Renal cortical epithelial cell (primary cell): ENCODE data around the gene STXBP2. TPM values are rescaled to one million over a fixed set of nuclear protein-coding genes. Genes with fewer than 3 reads are reported as not detected.
A peak's percentile ranks its signal among the peaks of the same experiment; 100 is the strongest.

Experiments
- DNase-seq: peaks from one replicate; pipeline ENCODE4 v3.0.0-alpha.2; 2011; ENCODE audit warnings: low read depth
- total RNA-seq: library from RNA; depleted of rRNA; stranded (reverse); fragments of >200 nt; gene quantifications from 2 replicates; pipeline ENCODE4 v1.2.3, GENCODE V29; 2014

The STXBP2 gene
- 47.9 and 118 TPM in 2 replicates for total RNA-seq

DNA sequence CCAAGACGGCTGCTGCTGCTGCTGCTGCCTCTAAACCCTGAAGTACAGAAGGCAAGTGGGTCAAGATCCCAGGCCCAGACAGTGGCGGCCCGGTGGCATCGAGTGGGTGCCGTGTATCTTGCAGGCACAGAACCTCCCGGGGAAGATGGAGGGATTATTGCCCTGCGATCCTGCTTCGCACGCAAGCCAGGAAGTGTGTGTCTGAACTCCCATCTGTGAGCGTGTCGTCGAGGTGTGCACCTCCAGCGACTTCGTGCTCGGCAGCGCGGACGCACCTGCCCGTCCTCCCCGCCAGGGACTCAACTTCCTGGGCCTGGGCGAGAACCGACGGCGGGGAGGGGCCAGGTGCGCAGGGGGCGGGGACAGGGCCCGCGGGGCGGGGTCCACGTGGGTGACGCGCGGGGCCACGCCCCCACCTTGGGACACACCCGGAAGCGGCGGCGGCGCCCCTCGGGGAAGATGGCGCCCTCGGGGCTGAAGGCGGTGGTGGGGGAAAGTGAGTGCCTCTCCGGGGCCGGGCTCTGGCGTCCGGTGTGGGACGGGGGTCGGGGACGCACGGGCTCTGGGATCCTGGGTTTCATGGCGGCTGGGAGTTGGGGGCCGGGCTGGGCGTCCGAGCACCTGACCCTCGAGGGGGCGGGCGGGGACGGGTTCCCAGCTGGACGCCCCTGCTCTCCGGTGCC, at the start of gene STXBP2:
TSS of gene STXBP2 (plus strand) at position 420 of the 683 bp plus-strand sequence. CDS start at position 460, 40 bp downstream.
- peak; percentile 19 for DNase-seq

DNA sequence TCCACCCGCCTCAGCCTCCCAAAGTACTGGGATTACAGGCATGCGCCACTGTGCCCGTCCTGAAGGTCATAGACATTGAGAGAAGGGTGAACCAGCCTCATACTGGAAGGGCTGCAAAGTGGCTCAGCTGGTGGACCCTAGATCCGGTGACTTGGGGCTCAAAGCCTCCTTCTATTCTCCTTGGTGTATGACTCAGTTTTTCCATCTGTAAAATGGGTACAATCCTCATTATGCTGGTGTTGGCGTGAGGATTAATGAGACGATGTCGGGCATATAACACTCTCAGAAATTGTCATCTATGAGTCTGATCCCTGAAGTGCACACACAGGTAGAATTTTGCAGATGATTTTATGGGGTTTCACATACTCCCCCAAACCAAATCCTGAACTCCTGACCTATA, 47.1 kb upstream of the STXBP2 start:
- no peak for DNase-seq

DNA sequence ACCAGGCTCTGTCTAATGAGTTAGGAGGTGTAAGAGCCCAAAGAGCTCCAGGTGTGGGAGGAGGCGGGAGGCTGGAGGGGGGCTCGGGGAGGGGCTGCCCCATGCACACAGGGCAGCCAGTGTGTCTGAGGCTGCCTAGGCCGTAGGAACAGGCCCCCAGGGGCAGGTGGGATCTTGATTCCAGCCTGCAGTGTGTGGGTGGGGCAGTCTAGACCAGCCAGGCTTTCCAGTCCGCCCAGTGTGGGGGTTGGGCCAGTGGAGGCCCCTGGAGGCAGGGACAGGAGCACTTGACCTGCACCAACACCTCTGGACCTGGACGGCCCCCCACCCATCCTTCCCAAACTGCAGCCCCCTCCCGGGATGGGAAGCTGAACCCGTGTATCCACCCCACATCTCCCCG, 46.7 kb upstream of the STXBP2 start:
- DNase-seq, result no peak

DNA sequence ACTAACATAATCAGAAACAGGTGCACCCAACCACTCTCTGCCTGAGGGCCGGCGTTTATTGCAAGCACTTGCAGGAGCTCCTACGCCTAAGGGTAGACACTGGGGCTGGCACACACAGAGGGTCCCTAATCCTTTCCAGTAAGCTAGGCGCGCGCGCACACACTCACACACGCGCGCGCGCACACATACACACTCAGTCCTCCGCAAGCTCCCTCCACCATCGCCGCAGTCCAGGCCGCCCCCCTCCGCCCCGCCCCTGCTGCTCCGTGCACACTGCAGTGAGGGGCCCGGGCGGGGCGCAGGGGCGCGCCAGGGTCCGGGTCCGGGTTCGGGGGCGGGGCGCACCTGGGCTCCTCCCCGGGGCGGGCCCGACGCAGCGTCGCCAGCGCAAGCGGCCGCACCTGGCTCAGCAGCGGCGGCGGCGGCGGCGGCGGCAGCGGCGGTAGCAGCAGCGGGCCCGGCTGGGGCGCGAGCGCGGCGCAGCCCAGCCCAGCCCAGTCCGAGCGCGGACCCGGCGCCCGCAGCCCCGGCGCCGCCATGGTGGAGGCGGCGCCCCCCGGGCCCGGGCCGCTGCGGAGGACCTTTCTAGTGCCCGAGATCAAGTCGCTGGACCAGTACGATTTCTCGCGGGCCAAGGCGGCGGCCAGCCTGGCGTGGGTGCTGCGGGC, 41.3 kb upstream of the STXBP2 start, which contains the start of gene CAMSAP3:
TSS of gene CAMSAP3 (plus strand) at position 398 of the 668 bp plus-strand sequence. CDS start at position 538, 140 bp downstream.
- DNase-seq, result no peak

DNA sequence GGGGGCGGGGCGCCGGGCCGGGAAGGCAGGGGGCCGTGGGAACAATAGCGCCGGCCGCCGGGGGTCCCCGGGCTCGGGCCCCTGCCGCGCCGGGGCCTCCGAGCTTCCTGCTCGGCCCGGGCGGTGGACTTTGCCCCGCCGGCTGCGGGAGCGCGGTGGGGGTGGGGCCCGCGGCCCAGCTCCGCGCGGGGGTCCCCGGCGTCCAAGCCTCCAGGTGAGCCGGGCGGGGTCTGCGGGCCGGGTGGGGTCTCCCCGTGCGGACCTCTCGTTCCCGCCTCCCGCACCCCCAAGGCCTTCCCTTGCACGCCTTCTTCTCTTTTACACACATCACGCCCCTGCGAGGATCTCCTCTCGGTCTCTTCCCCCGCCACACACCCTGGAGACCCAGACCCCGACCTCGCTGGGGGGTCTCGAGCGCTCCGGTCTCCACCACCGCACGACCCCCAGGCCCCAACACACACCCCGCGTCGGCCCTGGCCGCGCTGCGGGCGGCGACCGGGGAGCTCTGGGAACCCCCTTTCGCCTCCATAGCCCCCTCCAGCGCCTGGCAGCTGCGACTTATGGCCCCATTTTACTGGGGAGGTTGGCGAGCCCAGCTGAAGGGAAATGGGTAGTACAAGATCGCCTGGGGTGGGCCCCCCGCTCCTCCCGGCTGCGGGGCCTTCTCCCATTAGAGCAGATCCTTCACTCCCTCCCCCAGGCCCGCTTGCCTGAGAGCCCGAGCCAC, 40.5 kb upstream of the STXBP2 start:
- no peak for DNase-seq

DNA sequence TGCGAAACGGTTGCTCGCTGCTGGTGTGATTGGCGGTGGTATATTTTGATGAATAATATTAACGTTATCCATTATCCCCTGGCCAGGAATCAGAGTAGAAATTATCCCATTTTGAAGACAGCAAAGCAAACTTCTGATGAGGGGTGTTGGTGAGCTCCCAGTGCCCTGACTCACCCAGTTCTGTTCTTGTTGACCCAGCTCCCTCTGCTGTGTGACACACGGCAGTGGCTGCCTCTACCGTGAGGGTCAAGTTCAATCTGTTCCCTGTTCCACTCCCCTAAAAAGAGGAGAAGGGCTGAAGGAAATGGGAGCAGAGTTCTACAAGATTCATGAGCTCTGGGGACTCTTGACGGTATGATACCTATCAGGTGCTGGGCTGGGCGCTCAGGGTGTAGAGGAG, 39.2 kb upstream of the STXBP2 start:
- no peak for DNase-seq

DNA sequence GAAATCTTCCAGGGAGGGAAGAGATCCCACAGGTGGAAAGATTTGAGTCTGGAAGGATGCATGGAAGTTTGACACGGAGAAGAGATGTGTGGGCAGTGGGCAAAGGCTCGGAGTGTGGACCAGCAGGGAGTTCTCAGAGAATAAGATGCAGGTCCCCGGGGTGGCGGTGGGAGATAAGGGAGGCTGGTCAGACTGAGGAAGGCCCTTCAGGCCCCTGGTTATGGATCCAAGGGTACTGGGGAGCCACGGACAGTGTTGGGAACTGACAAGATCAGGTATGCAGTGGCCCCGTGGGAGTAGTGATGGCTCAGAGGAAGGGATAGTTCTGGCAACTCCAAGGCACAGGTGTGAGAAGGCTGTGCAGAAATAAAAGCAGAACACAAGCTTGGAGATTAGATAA, 38.7 kb upstream of the STXBP2 start:
- DNase-seq, result no peak

DNA sequence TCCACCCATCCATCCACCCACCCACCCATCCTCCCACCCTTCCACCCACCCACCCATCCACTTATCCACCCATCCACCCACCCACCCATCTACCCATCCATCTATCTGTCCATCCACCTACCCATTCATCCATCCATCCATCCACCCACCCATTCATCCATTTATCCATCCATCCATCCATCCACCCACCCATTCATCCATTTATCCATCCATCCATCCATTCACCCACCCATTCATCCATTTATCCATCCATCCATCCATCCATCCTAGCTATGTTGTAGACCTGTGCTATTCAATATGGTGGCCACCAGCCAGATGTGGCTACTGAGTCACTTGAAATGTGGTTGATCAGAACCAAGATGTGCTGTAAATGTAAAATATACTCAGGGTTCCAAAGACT, 36.2 kb upstream of the STXBP2 start:
- no peak for DNase-seq

DNA sequence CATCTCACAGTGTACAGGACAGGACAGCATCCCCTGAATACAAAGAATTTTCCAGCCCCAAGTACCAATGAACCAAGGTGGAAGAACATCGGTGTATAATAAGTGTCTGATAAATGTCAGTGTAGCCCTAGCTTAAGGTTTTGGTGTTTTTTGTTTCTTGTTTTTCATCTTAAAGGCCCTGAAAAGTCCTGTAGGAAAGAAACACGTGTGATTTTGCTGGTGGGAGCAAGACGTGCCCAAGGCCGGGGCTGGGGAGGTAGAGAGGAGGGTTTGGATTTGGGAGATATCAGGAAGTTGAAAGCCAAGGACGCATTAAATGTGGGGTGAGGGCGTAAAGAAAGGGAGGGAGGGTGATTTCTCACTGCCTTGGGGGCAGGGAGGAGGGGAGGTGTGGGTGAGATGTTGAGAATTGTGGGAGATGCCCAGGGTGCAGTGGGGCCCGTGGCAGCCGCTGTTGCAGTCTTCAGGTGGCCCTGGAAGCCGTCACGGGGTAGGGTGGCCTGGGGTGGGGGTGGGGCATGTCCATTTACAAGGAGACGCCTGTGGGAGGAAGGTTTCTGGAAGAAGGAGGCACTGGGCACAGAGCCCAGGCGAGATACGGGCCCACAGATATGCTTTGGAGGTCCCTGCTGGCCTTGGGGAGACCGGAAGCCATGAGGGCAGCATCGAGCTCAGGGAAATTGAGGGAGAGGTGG, 34.5 kb upstream of the STXBP2 start:
- no peak for DNase-seq

DNA sequence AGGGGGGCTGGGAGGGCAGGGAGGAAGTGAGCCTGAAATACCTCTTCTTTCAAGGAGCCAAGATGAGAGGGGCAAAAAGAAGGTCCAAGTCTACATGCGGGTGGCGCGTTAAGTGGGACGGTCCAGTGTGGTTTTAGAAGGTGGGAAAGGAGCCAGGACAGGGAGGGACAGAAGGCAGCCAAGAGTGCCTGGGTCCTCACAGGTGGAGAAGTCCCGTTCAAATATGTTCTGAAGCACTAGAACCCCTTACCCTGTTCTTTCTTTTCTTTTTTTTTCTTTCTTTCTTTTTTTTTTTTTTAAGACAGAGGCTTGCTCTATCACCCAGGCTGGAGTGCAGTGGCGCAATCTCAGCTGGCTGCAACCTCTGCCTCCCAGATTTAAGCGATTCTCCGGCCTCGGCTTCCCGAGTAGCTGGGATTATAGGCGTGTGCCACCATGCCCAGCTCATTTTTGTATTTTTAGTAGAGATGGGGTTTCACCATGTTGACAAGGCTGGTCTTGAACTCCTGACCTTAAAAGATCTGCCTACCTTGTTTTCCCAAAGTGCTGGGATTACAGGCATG, 33.9 kb upstream of the STXBP2 start:
- DNase-seq, result no peak

DNA sequence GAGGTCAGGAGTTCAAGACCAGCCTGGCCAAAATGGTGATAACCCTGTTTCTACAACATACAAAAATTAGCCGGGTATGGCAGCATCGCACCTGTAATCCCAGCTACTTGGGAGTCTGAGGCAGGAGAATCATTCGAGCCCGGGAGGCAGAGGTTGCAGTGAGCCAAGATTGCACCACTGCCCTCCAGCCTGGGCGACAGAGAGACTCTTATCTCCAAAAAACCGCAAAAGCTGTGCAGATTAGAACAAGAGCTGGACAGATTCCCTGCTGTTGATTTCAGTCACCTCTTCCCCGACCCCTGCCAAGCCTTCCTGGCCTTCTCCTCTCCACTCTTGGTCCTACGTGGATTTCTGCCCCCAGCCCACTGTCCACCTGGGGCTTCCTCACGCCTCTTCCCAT, 33.0 kb upstream of the STXBP2 start:
- DNase-seq, result no peak

DNA sequence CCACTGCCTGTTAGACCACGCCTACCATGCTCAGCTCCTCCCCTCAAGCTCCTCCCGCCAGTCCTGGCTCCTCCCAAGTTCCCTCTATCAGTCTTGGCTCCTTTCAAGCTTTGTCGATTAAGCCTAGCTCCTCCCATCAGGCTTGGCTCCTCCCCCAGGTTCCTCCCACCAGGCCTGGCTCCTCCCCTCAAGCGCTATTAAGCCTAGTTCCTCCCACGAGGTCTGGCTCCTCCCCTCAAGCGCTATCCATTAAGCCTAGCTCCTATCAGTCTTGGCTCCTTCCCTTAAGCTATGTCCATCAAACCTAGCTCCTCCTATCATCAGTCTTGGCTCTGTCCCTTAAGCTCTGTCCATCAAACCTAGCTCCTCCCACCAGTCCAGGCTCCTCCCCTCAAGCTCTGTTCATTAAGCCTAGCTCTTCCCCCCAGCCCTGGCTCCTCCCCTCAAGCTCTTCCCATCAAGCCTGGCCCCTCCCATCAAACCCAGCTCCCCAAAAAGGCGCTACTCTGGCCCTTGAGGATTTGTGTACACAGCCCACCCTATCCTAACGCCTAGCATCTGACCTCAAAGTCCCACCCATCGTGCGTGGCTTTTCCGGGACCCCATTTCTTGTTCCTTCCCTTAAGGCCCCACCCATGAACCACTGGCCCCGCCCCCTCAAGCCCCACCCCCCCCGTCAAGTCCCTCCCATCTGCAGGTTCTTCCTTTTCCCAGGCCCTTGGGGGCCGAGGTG, 31.3 kb upstream of the STXBP2 start:
- no peak for DNase-seq

DNA sequence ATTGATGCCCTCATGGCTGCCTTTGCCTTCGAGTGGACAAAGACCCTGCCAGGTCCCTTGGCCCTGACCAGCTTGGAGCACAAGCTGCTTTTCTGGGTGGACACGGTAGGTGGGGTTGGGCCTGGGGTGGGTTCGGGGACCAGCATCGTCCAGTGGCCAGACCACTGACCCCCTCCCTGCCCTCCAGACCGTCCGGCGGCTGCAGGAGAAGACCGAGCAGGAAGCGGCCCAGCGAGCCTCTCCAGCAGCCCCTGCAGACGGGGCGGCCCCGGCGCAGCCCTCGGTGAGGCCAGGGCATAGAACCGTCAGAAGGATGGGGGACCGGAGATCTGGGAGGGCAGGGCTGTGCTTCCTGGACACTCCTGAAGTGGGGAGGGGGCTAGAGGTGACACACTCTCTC, 30.6 kb upstream of the STXBP2 start:
- DNase-seq, result no peak

DNA sequence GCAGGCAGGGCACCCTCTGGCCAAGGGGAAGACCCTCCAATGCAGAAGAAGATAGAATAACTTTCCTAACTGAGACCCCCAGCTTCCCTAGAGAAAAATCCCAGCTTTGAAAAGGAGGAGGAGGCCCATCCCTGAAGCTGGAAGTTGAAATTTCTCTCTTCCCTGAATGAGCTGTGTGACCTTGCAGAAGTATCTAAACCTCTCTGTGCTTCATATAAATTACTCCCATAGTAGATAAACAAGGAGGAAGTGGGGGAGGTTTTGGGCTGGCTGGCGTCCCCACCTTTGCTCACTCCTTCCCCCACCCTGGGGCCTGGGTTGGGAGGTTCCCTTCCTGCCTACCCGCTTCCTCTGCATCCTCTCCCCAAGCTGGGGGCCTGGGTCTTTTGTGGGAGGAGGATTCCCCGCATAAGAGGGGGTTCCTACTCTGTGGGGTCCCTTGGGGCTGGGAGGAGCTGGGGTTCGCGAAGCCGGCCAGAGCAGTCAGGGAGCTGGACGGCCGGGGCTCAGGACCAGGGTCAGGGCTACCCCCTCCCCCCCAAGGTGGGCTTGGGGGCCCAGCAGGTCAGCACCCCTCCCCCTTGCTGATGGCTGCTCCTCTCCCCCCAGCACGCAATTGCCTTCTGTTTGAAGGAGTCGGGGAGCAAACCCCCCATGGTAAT, 29.6 kb upstream of the STXBP2 start:
- no peak for DNase-seq

DNA sequence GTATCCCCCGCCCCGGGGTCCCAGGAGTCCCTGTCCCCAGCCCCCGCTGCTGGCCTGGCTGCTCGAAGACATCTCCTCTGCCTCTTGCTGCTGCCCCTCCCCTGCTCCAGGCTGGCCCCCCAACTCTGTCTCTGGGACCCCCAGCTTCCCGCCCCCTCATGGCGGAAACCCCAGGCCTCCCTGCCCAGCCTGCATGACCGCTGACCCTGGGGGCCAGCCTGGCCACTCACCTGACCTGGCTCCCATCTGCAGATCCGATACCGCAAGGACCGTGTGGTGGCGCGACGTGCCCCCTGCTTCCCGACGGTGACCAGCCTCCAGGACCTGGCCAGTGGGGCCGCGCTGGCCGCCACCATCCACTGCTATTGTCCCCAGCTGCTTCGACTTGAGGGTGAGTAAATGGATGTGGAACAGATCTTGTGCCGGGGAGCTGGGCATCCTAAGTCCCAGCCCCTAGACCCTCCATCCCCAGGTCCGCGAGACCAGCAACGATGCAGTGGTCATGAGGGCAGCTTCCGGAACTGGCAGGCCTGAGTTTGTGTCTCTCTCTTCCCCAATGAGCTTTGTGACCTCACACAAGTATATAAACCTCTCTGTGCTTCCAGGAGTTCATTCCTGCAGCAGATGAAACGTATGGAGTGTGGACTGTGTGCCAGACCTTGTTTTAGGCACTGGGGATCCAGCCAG, 28.9 kb upstream of the STXBP2 start:
- no peak for DNase-seq

DNA sequence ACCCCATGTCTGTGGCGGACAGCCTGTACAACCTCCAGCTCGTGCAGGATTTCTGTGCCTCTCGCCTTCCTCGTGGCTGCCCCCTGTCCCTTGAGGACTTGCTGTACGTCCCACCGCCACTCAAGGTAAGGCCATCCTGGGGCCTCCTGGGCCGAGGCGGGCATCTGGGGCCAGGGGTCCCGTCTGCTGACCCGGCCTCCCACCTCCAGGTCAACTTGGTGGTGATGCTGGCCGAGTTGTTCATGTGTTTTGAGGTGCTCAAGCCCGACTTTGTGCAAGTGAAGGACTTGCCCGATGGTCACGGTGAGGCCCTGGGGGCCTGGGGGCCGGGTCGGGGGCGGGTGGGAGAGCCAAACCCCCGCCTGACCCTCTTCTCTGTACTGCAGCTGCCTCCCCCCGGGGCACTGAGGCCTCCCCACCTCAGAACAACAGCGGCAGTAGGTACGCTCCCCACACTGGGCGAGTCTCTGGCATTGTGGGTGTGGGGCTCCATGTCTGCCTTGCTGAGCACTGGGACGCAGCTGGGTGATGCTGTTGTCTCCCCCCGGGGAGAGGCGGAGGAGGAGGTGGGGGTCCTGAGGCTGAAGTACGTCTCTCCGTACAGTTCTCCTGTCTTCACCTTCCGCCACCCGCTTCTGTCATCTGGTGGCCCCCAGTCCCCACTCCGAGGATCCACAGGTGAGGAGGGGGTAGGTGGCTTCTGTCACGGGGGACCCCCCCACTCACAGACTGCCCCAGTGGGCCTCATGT, 26.2 kb upstream of the STXBP2 start:
- no peak for DNase-seq

DNA sequence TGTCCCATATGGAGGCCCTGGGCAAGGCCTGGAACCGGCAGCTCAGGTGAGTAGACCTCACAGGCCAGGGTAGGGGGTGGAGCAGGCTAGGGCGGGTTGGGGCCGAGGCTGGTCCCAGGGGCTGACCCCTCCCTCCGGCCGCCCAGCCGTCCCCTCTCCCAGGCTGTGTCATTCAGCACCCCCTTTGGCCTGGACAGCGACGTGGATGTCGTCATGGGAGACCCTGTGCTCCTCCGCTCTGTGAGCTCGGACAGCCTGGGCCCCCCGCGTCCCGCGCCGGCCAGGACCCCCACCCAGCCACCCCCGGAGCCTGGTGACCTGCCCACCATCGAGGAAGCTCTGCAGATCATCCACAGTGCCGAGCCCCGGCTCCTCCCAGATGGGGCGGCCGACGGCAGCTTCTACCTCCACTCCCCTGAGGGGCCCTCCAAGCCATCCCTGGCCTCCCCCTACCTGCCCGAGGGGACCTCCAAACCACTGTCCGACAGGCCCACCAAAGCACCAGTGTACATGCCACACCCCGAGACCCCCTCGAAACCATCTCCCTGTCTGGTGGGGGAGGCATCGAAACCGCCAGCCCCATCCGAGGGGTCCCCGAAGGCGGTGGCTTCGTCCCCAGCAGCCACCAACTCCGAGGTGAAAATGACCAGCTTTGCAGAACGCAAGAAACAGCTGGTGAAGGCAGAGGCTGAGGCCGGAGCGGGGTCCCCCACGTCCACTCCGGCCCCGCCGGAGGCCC, 25.2 kb upstream of the STXBP2 start:
- DNase-seq, result no peak
